Panc1 (cell line): Measurements from ENCODE around the gene ZSCAN2. TPM values are rescaled to one million over a fixed set of nuclear protein-coding genes. Genes with fewer than 3 reads are reported as not detected.

Experiments used
- ATAC-seq: fragments of 200-7000 bp; cut with Tn5 transposase; 2 replicates; pipeline ENCODE4 v1.9.1; 2020; ENCODE audit warnings: mild to moderate bottlenecking, moderate library complexity
- BruUV-seq: library from RNA; stranded (reverse); fragments of 400-500 nt; replicated peaks from 2 replicates; lab custom pipeline; 2021; lab: Mats Ljungman, UMichigan
- CTCF ChIA-PET: fragments of 300-600 bp; sonication (Branson Sonifier 250); formaldehyde crosslinking; loops from one replicate; lab custom pipeline; 2022; ENCODE audit warnings: antibody characterized with exemption; lab: Charles Lee
- POLR2A ChIA-PET: fragments of 300-600 bp; sonication (Branson Sonifier 250); formaldehyde crosslinking; loops from one replicate; lab custom pipeline; 2022; ENCODE audit warnings: antibody characterized with exemption; lab: Charles Lee
- DNase-seq: peaks from one replicate; pipeline ENCODE4 v3.0.0-alpha.2; 2010; ENCODE audit warnings: low read depth, low spot score
- H3K27ac ChIP-seq: 2 replicates; pipeline ENCODE4 v1.5.1; 2011; ENCODE audit warnings: mild to moderate bottlenecking, low read length, inconsistent platforms
- H3K27me3 ChIP-seq: fragments of 200-500 bp; sonication (Bioruptor generic); 2 replicates; pipeline ENCODE4 v1.6.0; 2014; ENCODE audit warnings: low read length, inconsistent platforms; ENCODE audit not compliant: control insufficient read depth, insufficient read depth
- H3K36me3 ChIP-seq: fragments of 200-500 bp; sonication (Bioruptor generic); 2 replicates; pipeline ENCODE4 v1.5.1; 2014; ENCODE audit warnings: inconsistent platforms, mild to moderate bottlenecking, low read length, moderate library complexity; ENCODE audit not compliant: control insufficient read depth, insufficient read depth
- H3K4me1 ChIP-seq: 2 replicates; pipeline ENCODE4 v1.5.1; 2011; ENCODE audit warnings: inconsistent platforms, mild to moderate bottlenecking, low read length, moderate library complexity; ENCODE audit not compliant: control insufficient read depth, insufficient read depth
- H3K4me3 ChIP-seq, 2 experiments: 2 replicates each; pipeline ENCODE4 v1.5.1; 2011 to 2012; ENCODE audit warnings: low read depth in 2 of 2, low read length in 2 of 2, mild to moderate bottlenecking in 2 of 2, inconsistent platforms in 1 of 2, moderate library complexity in 1 of 2
- H3K9me3 ChIP-seq: fragments of 200-500 bp; sonication (Bioruptor generic); 2 replicates; pipeline ENCODE4 v1.5.1; 2014; ENCODE audit warnings: low read depth, mild to moderate bottlenecking, inconsistent platforms, low read length, moderate library complexity; ENCODE audit not compliant: control insufficient read depth, insufficient read depth
- CTCF ChIP-seq: fragments of 450-650 bp; IDR thresholded peaks from 2 replicates; pipeline ENCODE4 v1.5.1; 2017; ENCODE audit warnings: mild to moderate bottlenecking
- POLR2AphosphoS5 ChIP-seq: IDR thresholded peaks from 2 replicates; pipeline ENCODE4 v1.6.1; 2012; ENCODE audit warnings: mild to moderate bottlenecking, low read depth, low read length, moderate library complexity
- REST ChIP-seq, 2 experiments: IDR thresholded peaks; 2 replicates each; pipeline ENCODE4 v1.6.1; 2011 to 2012; ENCODE audit warnings: low read depth in 2 of 2, control low read depth in 1 of 2, low read length in 1 of 2, mild to moderate bottlenecking in 1 of 2, moderate library complexity in 1 of 2; ENCODE audit not compliant: insufficient read depth in 1 of 2
- SIN3A ChIP-seq: IDR thresholded peaks from 2 replicates; pipeline ENCODE4 v1.6.1; 2012; ENCODE audit warnings: low read depth, mild to moderate bottlenecking, low read length, moderate library complexity, borderline replicate concordance; ENCODE audit not compliant: insufficient read depth
- TCF7L2 ChIP-seq: IDR thresholded peaks from 2 replicates; pipeline ENCODE4 v1.6.1; 2011; ENCODE audit warnings: mild to moderate bottlenecking, low read depth, low read length, inconsistent platforms
- in situ Hi-C: cut with HindIII; loops from 2 replicates; pipeline ENCODE4 v1.10.0; 2016; ENCODE audit warnings: low sequenced_read_pairs, low pct_unique_long_range_greater_than_20kb
- intact Hi-C: fragments of 100-400 bp; cut with micrococcal nuclease; formaldehyde crosslinking; loops from one replicate; pipeline ENCODE4 v1.10.0; 2022; ENCODE audit not compliant: unreplicated experiment
- total RNA-seq: library from RNA; stranded (reverse); gene quantifications from one replicate; pipeline ENCODE4 v1.2.1, GENCODE V29; 2021; ENCODE audit not compliant: unreplicated experiment

Gene ZSCAN2
- total RNA-seq, 1 experiment from 2014 or later, result 16.8 TPM

- ChIA-PET POLR2A (no interaction called here), CTCF (interaction anchor here (0.6 kb wide), 1 partner anchor 24 kb away, joined by 3 read pairs; no protein-coding TSS in a partner anchor)
- Histone ChIP-seq H3K27me3 (no peaks in the 10 kb centered on the region), H3K36me3 (peaks cover 4% of the 10 kb centered on the region; the same call in 1 of the 2 replicates), H3K9me3 (no peaks in the 10 kb centered on the region), H3K4me3 (no peak overlapping the region), H3K27ac (no peak overlapping the region), H3K4me1 (peaks cover 11% of the 10 kb centered on the region; the same call in 1 of the 2 replicates)
- TF ChIP-seq CTCF, result no peak
- TF ChIP-seq POLR2AphosphoS5, result no peak
- no peak for TF ChIP-seq REST (IDR thresholded peaks at IDR 0.05; ENCODE audit: insufficient read depth in 1 of 2, low read depth in 2 of 2, low read length in 1 of 2)
- no peak for TF ChIP-seq SIN3A
- TF ChIP-seq TCF7L2, result no peak
- BruUV-seq, result no TSS peak
- intact Hi-C loops, result no loop called here
- DNase-seq (no peak), ATAC-seq (no peak)
- in situ Hi-C loops, result no loop called here
These were observed 28.2 kb downstream of the ZSCAN2 start for GRCh38 chr15:84629033-84629432.

- BruUV-seq, result TSS peak; percentile 76
- H3K36me3 ChIP-seq, result peaks cover 4% of the 10 kb centered on the region
- intact Hi-C loops, result no loop called here
- no peak for DNase-seq
- CTCF ChIA-PET, result interaction anchor here (0.5 to 1.7 kb wide), 4 partner anchors 32 to 61 kb away, joined by 4 to 9 read pairs (median 4); no protein-coding TSS in a partner anchor
- no peaks in the 10 kb centered on the region for H3K27me3 ChIP-seq
- H3K4me1 ChIP-seq, result peaks cover 17% of the 10 kb centered on the region
- in situ Hi-C loops, result no loop called here
- peak overlapping the region; percentile 81 to 92 for H3K4me3 ChIP-seq
- no peak for ATAC-seq
- POLR2A ChIA-PET, result interaction anchor here (0.7 kb wide), 2 partner anchors 27 to 1581 kb away, joined by 3 read pairs; no protein-coding TSS in a partner anchor
- no peaks in the 10 kb centered on the region for H3K9me3 ChIP-seq
- peak overlapping the region; percentile 98 for H3K27ac ChIP-seq
- TF ChIP-seq REST (IDR thresholded peaks at IDR 0.05; ENCODE audit: insufficient read depth in 1 of 2, low read depth in 2 of 2, low read length in 1 of 2), result no peak
- TF ChIP-seq POLR2AphosphoS5, result no peak
- TF ChIP-seq TCF7L2, result no peak
- no peak for TF ChIP-seq SIN3A
- no peak for TF ChIP-seq CTCF
These were observed 31.0 kb downstream of the ZSCAN2 start for GRCh38 chr15:84631706-84632272.
